ENCODE measurements around the gene HIBADH.

HIBADH gene

GRCh38 chr7:27663989-27664331 lies 1.3 kb upstream of the HIBADH start:
- no peak for TF ChIP-seq GATA2 (IDR thresholded peaks at IDR 0.05; ENCODE audit: low read depth, low read length)
- TF ChIP-seq GATA3 (IDR thresholded peaks at IDR 0.05; ENCODE audit: low read depth, low read length), result no peak

DNA sequence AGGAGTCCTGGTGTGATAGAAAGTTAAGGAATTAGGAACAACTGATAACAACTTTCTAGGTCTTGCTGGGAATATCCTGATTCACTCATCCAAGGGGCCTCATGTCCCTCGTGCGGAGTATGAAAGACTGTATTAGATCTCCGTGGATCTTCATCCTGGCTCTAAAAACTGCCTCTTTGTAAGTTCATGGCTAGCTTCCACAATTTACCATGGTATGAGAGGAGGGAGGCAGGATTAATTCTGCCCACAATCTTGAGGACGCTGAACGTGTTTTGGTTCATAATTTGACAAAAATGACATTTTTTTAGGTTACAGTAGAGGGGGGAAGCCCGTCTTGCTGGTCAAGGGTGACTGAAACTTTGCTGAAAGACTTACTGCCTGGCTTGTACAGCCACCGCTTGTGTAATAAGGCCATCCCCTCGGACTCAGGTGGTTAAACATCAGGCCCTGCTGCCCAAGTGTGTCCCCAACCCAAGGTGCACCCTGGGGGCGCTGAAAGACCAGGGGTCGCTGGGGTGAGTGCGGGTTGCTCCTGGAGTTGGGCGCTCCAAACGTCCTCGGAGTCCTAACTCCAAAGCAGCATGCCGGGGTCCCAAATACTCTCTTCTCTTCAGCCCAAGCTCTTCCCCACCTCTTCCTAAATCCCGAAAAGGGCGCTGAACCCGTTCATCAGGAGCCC lies 733 bp downstream of the HIBADH start:
- TF ChIP-seq GATA3 (IDR thresholded peaks at IDR 0.05; ENCODE audit: low read depth, low read length), result no peak
- no peak for TF ChIP-seq GATA2 (IDR thresholded peaks at IDR 0.05; ENCODE audit: low read depth, low read length)

- TF ChIP-seq GATA2 (IDR thresholded peaks at IDR 0.05; ENCODE audit: low read depth, low read length) (no peak), GATA3 (IDR thresholded peaks at IDR 0.05; ENCODE audit: low read depth, low read length) (no peak)
Observed at GRCh38 chr7:27656724-27657123, 6.0 kb downstream of the HIBADH start.

GRCh38 chr7:27655184-27655583 lies 7.5 kb downstream of the HIBADH start:
- no peak for TF ChIP-seq GATA2 (IDR thresholded peaks at IDR 0.05; ENCODE audit: low read depth, low read length)
- TF ChIP-seq GATA3 (IDR thresholded peaks at IDR 0.05; ENCODE audit: low read depth, low read length), result no peak

DNA sequence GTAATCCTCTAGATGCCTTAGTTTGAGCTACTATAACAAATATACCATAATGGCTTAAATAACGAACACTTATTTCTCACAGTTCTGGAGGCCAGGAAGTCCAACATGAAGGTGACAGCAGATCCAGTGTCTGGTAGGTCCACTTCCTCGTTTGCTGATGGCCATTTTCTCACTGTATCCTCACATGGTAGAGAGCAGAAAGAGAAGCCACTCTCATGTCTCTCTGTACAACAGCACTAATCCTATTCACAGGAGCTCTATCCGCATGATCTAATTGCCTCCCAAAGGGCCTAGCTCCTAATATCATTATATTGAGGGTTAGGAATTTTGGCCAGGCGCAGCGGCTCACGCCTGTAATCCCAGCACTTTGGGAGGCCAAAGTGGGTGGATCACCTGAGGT lies 10.2 kb downstream of the HIBADH start:
- TF ChIP-seq GATA2 (IDR thresholded peaks at IDR 0.05; ENCODE audit: low read depth, low read length) (no peak), GATA3 (IDR thresholded peaks at IDR 0.05; ENCODE audit: low read depth, low read length) (no peak)

- TF ChIP-seq GATA3 (IDR thresholded peaks at IDR 0.05; ENCODE audit: low read depth, low read length) (no peak), GATA2 (IDR thresholded peaks at IDR 0.05; ENCODE audit: low read depth, low read length) (no peak)
Observed at GRCh38 chr7:27651702-27652101, 11.0 kb downstream of the HIBADH start.

GRCh38 chr7:27650283-27650682 lies 12.4 kb downstream of the HIBADH start:
- TF ChIP-seq GATA2 (IDR thresholded peaks at IDR 0.05; ENCODE audit: low read depth, low read length), result no peak
- TF ChIP-seq GATA3 (IDR thresholded peaks at IDR 0.05; ENCODE audit: low read depth, low read length), result no peak

DNA sequence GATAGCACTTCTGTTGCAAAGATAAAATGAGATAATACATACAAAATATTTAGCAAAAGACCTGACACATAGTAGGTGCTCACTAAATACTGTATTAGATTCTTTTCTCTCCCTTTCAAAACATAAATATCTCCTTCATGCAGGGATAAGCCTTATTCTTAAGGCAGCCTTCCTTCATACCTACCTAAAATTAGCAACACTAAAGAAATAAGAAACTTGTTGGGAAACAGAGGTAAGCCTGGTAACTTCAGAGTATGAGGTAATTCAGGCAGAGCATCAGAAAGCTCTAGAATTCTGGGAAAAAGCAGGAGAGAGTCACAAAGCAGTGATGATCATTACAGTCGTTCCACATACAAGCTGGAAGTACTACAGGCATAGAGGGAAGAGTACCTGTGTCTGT lies 15.2 kb downstream of the HIBADH start:
- no peak for TF ChIP-seq GATA2 (IDR thresholded peaks at IDR 0.05; ENCODE audit: low read depth, low read length)
- no peak for TF ChIP-seq GATA3 (IDR thresholded peaks at IDR 0.05; ENCODE audit: low read depth, low read length)

- no peak for TF ChIP-seq GATA2 (IDR thresholded peaks at IDR 0.05; ENCODE audit: low read depth, low read length)
- no peak for TF ChIP-seq GATA3 (IDR thresholded peaks at IDR 0.05; ENCODE audit: low read depth, low read length)
Observed at GRCh38 chr7:27647046-27647445, 15.6 kb downstream of the HIBADH start.

DNA sequence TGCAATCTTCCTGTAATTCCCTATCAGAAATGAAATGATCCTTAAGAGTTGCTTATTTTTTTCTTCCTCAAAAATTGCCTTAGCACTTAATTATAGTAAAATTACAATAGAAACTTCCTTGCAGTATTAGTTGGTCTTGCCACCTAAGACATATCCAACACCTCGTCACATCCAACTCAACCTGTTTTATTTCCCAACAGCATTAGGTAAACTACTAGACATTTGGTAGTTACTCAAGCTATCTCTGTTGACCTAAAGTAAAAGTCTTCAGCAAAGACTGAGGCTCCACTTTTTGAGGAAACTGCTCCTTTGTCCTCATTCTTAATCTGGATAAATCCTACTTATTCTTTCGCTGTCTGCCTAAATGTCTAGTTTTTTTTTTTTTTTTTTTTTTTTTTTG lies 20.4 kb downstream of the HIBADH start:
- TF ChIP-seq GATA3 (IDR thresholded peaks at IDR 0.05; ENCODE audit: low read depth, low read length) (no peak), GATA2 (IDR thresholded peaks at IDR 0.05; ENCODE audit: low read depth, low read length) (no peak)

GRCh38 chr7:27641581-27642230 lies 21.0 kb downstream of the HIBADH start:
- no peak for TF ChIP-seq GATA3 (IDR thresholded peaks at IDR 0.05; ENCODE audit: low read depth, low read length)
- no peak for TF ChIP-seq GATA2 (IDR thresholded peaks at IDR 0.05; ENCODE audit: low read depth, low read length)

GRCh38 chr7:27640884-27641574 lies 21.7 kb downstream of the HIBADH start:
- TF ChIP-seq GATA2 (IDR thresholded peaks at IDR 0.05; ENCODE audit: low read depth, low read length) (no peak), GATA3 (IDR thresholded peaks at IDR 0.05; ENCODE audit: low read depth, low read length) (no peak)

DNA sequence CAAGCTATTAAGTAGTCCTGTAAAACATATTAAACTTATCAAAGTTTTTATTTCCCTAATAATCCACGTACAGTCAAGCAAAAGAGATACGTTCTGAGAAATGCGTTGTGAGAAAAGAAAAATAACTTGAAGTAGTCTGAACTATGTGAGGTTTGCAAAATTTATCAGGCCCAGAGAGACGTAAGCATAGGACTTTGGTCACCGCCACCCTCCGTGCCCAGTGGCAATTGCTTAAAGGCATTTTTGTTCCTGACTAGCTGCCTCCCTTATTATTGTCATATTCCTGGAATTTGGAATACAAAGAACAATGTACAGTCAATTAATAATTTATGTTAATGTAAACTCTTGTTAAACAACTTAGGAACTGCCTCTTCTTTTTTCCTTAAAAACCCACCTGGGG lies 22.8 kb downstream of the HIBADH start:
- TF ChIP-seq GATA2 (IDR thresholded peaks at IDR 0.05; ENCODE audit: low read depth, low read length) (no peak), GATA3 (IDR thresholded peaks at IDR 0.05; ENCODE audit: low read depth, low read length) (no peak)

- TF ChIP-seq GATA3 (IDR thresholded peaks at IDR 0.05; ENCODE audit: low read depth, low read length), result no peak
- TF ChIP-seq GATA2 (IDR thresholded peaks at IDR 0.05; ENCODE audit: low read depth, low read length), result no peak
Observed at GRCh38 chr7:27636326-27637006, 26.2 kb downstream of the HIBADH start.
